ENCODE data around the gene ODF4.
"Not testable (repeated sequence)": the region's sequence is repeated elsewhere in the genome, so short reads cannot be mapped to it uniquely, and the experiment has no call there.

The ODF4 gene

DNA sequence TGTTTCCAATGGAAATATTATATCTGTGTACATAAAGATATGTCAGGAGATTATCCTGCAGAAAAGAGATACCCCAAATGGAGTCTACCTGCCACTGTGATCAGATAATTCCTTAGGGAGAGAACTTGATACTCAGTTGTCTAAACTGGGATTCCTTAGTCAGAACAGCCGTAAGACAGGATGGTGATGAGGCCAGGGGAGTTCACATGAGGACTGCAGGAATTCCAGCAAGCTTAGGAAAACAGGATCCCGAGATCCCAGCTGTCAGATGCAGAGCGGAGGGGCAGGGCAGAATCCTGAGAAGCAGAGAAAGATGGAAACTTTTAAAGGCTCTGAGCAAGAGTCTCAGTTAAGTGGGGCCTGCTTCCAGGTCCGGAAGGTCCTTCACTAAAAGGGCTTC is 32.1 kb downstream of the ODF4 start:
- no peak for DNase-seq

DNA sequence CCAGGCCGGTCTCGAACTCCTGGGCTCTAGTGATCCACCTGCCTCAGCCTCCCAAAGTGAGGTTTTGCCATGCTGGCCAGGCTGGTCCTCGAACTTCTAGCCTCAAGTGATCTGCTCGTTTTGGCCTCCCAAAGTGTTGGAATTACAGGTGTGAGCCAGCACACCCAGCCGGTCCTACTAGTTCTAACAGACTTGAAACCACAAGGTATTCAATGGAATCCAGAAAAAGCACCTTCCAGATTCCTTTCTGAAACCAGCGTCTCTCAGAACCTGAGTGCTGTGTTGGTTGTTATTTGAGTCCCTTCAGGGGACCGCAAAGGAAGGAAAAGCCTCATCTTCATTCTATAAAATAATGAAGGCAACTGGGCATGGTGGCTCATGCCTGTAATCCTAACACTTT is 32.8 kb downstream of the ODF4 start:
- no peak for DNase-seq

DNA sequence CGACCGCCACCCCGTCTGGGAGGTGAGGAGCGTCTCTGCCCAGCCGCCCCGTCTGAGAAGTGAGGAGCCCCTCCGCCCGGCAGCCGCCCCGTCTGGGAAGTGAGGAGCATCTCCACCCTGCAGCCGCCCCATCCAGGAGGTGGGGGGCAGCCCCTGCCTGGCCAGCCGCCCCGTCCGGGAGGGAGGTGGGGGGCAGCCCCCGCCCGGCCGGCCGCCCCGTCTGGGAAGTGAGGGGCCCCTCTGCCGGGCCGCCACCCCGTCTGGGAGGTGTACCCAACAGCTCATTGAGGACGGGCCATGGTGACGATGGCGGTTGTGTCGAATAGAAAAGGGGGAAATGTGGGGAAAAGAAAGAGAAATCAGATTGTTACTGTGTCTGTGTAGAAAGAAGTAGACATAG is 34.2 kb downstream of the ODF4 start:
- not testable (repeated sequence) for DNase-seq

DNA sequence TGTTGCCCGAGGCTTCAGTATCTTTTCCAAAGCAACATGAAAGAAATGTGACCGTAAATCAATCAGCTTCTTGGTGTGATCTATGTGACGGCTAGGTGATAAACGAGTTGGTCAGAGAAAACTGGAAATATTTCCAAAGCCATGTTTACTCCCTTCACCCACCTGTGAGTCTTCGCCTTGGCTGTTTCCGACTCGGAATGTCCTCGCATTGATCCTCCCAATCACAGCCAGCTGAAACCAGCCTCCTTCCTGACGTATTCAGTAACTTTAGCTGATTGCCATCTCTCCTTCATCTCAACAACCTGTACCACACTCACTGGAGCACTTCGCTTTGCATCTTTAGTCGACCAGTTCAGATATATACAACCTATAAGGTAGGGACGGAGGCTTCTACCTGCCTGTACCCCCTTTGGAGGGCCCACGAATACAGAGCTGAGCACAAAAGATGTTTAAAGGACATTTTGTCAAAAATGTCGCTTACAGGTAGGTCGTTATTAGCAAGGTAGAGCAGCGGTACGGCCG is 36.2 kb downstream of the ODF4 start:
- DNase-seq, result no peak

DNA sequence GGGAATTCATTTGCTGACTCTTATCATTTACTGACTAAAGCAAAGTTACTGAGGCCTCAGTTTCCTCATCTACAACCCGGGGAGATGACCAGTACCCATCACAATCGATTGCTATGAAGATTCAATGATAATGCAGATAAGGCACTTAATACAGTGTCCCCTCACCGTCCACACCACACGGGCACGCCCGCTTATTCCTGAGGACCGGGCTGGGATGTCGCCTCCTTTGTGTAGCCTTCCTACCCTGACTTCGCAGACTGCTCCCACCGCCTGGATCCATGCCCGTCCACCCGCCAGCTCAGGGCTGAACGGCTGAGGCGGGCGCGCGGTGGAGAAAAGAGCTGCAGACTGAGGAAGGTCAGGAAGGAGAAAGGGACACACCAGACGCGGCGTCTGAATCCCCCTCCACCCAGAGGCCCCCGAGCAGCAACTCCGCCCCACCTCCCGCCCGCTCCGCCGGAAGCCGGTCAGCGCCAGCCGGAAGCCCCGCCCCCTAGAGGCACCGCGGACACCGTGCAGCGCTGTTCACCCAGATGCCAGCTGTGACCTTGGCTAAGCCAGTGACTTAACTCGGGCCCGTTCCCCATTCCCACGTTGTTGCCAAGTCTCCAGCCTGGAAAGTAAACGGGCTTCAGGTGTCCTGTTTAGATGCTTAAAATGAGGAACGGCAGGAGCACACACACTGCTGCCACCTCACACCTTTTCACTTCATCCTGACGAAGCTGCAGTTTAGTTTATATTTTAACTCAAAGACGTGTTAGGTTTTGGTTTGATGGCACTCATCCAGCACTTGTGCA is 36.8 kb downstream of the ODF4 start, which contains the start of gene KRABD2:
KRABD2 (minus strand) TSS at position 434 of the 797 bp plus-strand sequence.
- DNase-seq, result peak; percentile 80

DNA sequence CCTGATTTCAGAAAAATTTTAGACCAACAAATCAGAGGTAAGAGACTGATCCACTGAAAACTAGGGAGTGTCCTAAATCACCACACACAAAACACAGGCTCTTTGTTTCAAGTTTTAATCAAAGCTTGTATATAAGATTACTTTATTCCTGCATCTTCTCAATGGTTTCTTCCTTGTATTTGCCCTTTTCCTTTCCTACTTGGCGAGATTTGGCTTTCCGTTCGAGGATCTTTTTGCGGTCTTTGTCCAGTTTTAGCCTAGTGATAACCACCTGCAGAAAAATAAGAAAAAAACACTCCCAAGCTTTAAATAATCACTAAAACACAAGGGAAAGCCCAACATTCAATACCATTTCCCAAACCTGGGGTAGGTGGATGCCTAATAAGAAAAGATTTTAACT is 37.8 kb downstream of the ODF4 start:
- no peak for DNase-seq

DNA sequence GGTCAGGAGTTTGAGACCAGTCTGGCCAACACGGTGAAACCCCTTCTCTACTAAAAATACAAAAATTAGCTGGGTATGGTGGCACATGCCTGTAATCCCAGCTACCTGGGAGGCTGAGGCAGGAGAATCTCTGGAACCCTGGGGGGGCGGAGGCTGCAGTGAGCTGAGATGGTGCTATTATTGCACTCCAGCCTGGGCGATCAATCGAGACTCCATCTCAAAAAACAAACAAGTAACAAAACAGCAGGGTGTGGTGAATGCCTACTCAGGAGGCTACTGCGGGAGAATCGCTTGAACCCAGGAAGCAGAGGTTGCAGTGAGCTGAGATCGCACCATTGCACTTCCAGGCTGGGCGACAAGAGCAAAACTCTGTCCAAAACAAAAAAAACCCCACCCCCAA is 38.5 kb downstream of the ODF4 start:
- not testable (repeated sequence) for DNase-seq

DNA sequence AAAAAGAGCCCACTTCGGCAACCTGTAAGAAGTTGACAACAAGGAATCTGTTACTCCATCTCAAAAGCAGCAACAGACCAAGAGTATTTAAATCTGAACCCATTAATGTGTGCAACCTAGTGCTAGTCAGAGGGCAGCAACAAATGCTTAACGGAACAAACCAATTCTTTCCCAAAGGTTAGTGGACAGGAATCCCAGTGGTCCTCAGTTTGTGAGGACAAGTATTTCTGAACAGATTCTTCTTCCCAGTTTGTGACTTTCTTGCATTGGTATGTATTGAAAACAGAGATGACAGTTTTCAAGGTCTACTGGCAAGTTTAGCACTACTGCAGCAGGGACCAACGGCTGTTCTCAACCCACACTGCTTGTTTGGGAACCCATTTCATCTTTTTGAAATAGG is 40.4 kb downstream of the ODF4 start:
- DNase-seq, result no peak

DNA sequence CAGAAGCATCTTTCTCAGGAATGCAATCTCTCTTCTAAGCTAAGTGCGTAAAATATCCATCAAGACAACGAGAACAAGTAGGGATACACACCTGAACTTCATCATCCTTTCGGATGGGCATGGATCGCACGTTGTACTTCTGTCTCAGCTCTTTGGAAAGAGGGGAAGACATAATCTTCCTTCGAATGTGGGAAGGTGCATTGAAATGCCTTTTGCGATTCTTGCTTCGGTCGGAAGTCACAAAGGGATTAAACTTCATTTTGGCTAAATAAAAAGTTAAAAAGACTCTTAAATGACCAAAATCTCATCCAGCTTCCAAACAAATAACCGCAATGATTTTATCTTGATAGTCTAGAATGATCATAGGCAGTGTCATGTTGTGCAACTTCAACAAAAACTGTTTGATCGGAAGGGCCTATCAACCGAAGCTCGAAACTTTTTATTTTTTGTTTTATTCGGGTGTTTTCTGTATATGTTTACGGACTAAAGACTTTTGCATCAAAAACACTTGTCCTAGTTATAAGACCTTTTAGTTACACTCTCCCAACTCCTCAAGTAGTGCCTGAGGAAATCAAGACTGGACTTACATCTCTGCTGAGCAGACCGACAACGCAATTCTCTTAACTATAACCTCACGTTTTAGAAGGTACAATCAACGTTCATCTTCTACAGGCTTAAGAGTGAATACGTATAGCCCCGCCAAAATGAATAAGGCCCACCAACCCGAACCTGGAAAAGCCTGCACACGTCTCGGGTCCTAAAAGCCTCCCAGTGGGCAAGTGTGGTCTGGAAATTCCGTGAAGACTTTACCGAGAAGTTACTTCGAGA is 42.6 kb downstream of the ODF4 start:
- no peak for DNase-seq

DNA sequence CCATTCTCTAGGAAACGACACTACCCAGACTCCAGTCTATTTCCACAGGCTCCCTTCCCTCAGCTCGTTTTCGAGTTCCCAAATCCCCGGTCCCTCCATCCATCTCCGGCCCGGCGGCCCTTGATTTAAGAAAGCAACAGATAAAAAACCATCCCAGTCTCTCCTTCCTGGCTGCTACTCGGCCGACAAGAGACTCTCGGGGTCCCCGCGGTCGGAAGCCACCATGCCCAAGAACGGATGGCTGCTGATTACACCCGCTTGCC is 43.2 kb downstream of the ODF4 start:
- DNase-seq, result no peak

DNA sequence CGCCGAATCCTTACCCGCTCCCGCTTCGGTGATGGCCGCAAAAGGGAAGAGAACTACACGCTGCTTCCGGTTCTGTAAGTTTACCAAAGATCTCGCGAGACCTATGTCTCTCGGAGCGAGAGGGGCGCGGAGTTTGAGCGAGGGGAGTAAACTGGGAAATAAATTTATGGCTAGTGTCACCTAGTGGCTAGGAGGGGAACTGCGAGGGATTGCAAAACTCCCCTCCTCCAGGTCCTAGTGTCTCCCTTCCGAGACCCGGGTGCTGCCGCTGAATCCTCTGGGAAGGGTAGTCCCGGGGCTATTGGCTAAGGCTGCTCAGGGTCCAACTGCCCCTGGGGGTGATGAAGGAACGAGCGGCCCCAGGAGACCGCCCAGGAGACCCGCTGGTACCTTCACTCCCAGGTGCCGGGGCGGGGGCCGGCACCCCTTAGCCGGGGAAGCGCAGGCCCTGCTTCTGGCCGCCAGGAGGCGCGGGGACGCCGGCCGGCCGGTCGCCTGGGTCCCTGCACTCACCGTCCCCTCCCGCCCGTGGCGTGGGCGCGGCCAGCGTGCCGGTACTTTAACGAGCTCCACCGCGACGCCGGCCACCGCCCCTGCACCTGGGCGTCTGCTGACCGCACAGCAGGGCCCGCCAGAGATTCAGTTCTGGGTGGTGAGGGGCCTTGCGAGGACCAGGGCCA is 43.6 kb downstream of the ODF4 start, which contains the start of gene RPL26:
RPL26 (minus strand) TSS at position 51 of the 680 bp plus-strand sequence. CDS start 883 bp downstream, outside the sequence.
- DNase-seq, result peak; percentile 91

DNA sequence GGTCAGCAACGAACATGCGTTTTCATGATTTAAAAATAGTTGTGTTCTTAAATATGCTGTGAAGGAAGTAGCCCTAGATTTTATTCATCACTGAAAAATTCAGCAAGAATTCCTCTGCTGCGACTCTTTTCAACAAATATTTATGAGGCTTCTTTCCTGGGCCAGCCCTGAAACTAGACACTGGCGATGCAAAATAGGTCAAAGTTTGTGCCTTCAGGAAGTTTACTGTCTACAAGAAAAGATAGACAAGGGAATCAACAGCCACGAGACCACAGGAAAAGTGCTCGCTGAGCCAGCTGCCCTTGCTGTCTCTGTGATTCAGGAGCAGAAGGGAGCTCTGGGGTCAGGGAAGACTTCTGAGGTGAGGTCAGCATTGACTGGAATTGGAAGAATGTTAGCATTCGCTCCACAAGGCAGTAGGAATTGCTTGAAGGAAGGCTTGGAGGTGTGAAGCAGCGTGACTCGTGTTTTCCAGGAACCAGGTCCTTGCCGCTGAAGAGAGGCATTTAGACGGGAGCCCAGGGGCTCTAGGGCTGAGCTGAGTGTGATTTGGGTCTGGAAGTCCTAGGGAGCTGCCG is 45.2 kb downstream of the ODF4 start:
- no peak for DNase-seq

DNA sequence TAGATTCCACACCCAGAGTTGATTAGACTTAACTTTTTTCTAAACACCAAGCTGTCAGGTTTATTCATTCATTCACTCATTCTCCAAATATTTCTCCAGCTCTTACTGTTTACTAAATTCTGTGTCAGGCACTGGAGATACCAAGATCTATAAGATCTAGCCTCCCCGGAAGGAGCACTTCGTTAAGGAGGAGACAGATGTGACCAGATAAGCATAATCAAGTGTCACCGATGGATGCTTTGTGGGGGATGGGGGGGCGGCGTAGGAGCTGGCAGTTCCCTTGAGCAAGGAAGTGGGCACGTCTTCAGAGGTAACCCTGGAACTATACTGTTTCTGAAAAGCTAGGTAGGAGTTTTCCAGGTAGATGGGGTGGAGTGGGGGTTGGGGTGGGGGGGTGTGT is 47.2 kb downstream of the ODF4 start:
- DNase-seq, result no peak

DNA sequence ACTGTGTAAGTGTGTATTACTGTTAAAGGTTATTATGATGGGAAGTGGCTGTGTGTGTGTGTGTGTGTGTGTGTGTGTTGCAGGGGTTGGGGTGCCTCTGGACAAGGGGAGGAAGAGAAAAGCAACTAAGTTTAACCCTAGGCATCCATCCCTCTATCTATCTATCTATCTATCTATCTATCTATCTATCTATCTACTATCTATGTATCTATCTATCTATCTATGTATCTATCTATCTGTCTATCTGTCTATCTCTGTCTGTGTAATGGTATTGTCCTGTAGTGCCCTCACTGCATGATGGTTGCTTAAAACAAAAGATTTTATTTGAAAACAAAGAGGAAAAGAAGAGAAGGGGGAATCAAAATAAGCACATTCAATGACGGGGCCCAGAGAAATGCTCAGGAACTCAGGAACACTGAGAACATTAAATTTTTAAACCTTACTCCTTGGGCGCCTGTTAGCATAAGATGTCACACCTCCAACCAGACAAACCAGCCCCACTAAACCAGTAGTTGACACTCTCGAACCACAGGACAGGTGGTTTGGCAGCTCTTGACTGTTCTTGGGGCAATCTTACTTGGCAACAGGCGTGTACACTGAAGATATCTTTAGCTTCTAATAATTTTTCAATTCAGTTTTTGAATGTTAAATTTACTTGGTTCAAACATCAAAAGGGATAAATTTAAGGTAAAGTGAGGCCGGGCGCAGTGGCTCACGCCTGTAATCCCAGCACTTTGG is 48.4 kb downstream of the ODF4 start:
- no peak for DNase-seq

DNA sequence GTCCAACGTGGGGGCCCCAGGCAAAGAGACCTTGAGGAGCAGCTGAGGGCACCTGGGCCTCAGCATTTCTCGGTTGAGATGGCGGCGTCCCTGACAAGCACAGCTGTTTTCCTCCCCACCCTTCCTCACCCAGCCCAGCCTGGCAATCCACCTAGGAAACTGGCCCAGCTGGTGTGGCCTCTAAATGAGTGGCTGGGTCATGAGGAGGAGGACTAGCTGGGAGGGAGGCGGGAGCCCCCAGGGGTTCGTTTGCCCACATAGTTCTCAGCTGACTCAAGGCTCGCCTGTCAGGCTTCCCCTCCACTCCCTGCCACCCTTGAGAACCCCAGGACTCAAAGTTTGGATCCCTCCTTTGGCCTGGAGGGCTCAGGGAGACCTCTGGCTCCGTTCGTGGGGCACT is 52.1 kb downstream of the ODF4 start:
- no peak for DNase-seq

DNA sequence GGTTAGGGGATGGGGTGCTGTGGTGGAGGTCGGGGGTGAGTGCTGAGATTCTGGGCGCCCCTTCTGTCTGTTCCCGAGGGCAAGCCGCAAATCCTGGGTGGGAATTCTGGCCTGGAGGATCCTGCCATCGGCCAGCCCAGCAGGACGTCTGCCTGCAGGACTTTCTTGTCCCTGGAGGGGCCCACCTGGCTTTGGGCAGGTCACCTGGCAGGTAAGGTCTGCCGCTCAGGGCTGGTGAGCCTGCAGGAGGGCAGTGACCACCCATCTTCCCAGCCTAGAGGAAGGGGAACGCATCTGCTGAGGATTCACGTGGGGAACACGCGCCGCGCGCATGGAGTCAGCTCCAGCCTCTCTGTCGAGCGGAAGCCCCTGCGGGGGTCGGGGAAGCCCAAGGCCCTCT is 52.6 kb downstream of the ODF4 start:
- no peak for DNase-seq

DNA sequence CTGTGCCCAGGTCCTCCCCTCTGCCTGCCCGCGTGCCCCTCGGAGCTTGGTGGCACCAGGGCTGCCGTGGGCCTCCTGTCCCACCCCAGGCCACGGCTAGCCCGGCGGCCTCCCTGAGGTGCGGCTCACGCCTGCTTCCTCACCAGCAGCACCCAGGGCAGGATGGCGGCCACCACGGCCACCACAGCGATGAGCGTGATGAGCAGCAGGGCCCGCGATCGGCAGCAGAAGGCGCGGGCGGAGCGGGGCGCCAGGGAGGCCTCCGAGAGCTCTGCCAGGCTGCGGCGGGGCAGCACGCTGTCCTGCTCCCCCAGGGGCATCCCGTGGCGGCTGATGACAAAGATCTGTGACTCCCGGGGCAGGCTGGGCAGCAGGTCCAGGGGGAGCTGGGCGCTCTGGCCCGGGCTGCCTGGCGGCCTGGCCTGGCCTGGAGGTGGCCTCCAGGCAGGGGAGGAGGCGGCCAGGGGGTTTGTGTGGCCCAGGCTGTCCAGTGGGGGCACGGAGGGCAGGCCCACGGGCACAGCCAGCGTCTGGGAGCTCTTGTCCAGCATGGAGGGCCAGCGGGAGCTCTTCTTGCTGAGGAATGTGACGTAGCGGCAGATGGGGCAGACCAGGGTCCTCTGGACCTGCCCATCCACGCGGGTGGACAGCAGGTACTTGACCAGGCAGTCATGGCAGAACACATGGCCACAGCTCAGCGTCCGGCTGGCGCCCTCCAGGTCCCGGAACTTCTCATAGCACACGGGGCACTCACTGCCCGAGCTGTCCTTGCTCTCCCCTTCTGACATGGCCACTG is 53.2 kb downstream of the ODF4 start:
- no peak for DNase-seq

DNA sequence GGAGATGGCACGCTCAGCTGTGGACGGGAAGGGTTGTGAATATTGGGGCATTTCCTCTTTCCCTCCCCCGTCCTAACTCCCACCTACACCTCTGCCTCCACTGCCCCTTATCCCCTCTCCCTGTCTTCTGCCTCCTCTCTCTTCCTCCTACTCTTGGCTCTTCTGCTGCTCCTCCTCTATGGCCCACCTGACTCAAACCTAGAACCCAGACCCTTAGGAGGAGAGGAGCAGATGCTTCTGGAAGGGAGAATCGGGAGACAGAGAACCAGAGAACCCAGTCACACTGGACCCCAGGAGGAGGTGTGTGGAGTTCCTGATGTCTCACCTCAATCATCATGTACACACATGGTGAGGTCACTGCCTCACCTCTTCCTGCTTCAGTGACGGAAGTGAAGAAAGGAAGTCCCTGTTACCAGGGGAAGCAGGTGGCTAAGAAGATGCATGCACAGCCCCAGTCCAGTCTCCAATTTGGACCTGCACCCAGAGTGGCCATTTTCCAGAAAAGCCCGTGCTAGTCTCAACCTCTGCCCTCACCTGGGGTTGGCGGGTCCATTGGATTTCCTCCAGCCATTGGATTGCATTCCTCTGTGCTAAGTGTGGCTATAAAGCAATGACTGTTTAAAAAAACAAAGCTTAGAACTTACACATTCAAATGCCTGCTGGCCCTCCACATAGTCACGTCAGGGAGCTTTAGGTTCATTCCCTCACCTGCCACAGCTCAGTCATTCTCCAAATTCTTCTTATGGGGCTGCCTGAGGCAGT is 54.0 kb downstream of the ODF4 start:
- peak; percentile 14 for DNase-seq

DNA sequence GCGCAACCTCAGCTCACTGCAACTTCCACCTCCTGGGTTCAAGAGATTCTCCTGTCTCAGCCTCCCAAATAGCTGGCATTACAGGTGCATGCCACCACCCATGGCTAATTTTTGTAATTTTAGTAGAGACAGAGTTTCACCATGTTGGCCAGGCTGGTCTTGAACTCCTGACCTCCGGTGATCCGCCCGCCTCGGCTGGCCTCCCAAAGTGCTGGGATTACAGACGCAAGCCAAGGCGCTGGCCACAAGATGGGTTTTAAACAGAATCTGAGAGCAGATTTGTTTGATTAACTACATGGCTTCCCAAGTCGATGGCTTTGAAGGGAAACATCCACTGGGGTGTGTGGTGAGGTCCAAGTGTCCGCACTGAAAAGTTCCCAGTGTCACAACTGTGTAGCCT is 54.9 kb downstream of the ODF4 start:
- DNase-seq, result not testable (repeated sequence)

Data from activated T-cell treated with anti-CD3 and anti-CD28 coated beads for 4 hours (primary cell).